NCI-H345 treated with DMSO at 0.1 percent for 48 hours (cell line): ENCODE results near the gene TBX6.

Experiments used
- DNase-seq: peaks from one replicate; lab custom pipeline; 2025; ENCODE audit not compliant: unreplicated experiment; lab: John Stamatoyannopoulos, UW

The TBX6 gene

DNA sequence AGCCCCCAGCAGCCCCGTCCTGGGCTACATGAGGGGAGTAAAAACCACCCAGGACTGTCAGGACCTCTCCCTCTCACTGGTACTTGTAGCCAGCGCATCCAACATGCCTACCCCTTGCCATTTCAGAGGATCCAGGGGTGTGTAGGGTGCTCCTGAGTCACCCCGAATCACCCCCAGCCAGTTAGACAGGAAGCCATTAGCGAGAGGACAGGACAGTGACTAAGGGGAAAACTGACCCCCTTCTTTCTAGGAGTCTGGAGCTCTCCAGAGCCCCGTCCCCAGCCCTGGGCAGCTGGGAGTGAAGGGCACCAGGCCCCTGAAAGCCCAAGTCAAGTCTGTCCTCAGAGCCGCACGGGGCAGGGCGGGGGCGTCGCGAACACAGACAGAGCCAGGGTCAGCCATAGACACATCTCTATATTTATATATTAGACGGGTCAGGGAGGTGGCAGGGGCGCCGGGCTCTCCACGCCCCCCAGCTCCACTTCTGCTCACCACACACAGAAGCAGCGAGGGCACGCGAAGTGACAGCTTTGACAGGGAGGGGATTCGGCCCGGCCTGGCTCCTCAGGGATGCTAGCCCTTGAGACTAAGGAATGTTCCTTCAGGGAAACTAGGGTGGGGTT is 22.1 kb upstream of the TBX6 start:
- no peak for DNase-seq

- DNase-seq, result no peak
These were observed 21.4 kb upstream of the TBX6 start, which contains the start of gene GDPD3 for GRCh38 chr16:30113031-30113710. GDPD3 (minus strand) TSS chr16:30113537; CDS start chr16:30113478, 59 bp downstream.

DNA sequence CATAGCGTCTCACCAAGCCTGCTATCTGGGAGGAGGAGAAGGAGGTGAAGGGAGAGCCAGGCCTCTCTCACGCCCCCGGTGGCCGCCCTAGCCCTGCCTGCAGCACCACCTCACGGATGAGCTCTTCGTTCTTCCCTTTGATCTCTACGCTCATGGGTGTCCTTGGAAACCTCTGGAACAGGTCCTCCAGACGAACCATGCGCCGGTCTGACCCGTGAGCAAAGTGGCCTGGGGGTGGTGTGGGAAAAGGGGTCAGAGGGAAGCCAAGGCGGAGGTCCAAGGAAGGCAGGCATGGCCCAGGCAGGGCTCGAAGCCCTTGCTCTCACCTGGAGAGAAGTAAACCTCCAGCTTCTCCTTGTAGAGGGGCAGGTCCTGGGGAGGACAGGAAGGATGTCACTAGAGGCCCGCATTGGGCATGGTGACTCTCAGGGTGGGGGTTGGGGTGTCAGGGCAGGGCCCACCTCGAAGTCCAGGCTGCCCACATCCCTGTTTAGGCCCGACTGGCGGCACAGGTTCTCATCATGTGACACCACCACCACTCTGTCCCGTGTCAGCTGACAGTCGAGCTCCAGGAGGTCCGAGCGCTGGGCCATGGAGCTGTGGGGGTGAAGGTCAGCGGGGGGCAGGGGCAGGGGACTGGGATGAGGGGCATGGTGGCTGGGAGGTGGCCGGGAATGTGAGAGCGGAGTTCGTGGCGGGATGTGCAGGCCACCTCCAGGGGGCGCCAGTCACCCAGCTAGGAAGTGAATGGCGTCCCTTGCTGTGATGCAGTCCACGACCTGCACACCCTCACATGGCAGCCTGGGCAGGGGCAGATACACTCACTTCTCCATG is 20.7 kb upstream of the TBX6 start:
- peak; percentile 11 for DNase-seq

- DNase-seq, result no peak
These were observed 18.9 kb upstream of the TBX6 start for GRCh38 chr16:30110661-30111060.

DNA sequence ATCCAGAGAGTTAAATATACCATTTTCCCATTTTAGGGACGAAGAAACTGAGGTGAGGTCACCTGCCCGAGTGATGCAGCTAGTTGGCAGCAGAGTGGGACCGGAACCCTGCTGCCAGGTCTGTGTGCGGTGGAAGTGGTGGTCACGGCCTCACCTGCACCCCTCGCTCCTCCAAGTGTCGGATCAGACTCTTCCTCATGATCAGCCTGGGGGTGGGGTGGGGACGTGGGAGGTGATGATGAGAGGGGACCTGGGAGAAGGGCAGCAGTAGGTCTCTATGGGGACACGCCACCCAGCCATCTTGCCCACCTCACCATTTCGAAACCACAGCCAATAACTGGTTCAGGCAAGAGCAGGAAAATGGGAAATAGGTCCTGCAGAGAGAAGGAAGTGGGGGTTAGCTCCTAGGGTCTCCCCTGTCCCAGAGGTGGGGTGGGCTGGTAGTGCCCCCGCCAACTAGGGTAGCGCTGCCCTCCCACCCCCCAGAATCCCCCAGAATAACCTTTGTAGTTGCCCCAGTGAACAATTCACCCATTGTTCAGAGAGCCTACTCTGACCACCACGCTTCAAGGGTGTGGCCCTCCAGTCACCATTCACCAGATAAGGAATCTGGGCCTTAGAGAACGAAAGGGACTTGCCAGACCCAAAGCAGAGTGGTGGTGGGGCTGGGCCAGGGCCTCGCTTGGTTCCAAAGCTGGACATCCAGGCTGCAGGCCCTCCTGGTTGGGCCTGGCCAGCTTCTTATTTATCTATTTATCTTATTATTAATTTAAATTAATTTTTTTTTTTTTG is 16.5 kb upstream of the TBX6 start:
- DNase-seq, result no peak

DNA sequence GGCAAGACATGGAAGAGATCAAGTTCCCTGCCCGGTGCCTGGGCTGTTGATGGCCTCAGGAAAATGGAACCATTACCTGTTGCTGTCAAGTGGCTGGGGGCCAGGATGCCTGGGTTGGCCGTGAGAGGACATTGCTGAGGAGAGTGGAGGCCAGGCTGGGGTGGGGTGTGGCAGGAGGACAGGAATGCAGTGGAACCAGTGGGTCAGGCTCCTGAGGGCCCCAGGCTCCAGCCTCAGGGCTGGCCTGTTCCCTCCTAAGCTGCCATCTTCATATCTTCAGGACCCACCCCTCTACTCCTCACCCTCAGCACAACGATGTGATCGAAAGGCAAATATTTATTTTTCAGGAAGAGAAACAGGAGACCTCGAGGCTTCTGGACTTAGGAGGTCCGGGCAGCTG is 12.8 kb upstream of the TBX6 start:
- no peak for DNase-seq

GRCh38 chr16:30104090-30104489 is 12.4 kb upstream of the TBX6 start:
- DNase-seq, result no peak

DNA sequence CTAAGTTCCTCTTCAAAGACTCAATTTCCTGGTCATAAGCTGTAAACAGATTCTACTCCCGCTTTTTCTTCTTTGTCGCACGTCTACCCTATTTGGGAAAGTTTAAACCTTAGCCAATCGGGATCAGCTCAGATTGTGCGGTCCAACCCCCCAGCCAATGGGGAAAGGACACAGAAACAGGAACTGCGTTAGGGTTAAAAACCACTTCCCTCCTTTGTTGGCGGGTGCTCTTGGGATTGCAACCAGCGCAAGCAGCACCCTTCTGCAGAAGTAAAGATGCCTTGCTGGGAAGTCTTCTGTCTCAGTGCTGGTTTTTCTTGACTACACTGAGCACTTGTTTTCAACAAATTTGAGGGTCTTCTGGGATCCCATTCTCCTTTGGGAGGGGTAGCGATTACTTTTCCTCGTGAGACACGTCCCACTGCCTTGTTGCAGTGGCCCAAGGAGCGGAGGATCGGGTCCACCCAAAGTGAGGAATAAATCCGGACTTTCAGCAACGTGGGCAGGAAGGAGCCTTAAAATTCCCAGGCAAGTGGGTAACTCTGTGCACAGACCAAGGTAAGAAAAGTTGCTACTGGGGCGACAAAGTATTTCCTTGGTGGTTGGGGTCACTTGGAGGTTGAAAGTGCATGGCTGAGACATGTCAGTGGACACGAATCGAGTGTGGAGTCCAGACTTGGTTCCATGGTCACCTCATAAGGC is 5.3 kb upstream of the TBX6 start:
- DNase-seq, result no peak

- DNase-seq, result peak; percentile 70
These were observed 4.6 kb upstream of the TBX6 start, which contains the start of gene YPEL3 for GRCh38 chr16:30096105-30096861. YPEL3 (minus strand) TSS chr16:30096213; CDS start chr16:30095482, 731 bp downstream.

GRCh38 chr16:30095166-30096078 is 3.7 kb upstream of the TBX6 start:
- DNase-seq, result no peak

- no peak for DNase-seq
These were observed 2.9 kb upstream of the TBX6 start for GRCh38 chr16:30094541-30095165.

DNA sequence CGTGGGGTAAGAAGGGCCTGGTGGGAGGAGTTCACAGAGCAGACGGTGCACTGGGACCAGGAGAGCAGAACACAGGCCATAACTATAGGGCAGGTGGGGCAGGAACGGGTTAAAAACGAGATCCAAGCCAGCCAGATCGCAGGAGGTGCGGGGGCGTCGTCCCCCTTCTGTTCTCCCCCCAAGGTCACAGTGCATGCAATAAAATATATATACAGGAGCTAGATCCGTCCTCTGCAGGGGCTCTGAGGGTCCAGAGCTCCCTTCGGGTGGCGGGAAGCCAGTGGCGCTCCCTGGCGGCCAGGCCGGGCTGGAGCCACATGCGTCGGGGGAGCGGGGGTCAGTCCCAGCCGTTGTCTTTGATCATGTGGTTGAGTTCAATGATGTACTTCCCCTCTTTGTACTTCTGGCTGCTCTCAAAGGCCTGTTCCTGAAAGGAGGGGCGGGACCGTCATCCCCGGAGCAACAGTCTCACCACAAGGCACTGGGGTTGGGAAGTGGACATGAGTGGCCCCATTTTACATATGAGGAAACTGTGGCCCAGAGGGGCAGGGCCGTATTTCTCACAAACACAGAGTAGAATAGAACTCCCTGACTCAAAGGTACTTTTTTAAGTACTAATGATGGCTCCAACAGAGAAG is 768 bp upstream of the TBX6 start:
- peak; percentile 18 for DNase-seq

GRCh38 chr16:30090610-30091331 is 953 bp downstream of the TBX6 start:
- DNase-seq, result no peak

- DNase-seq, result no peak
These were observed 2.7 kb downstream of the TBX6 start for GRCh38 chr16:30088832-30089624.

- DNase-seq, result no peak
These were observed 3.4 kb downstream of the TBX6 start for GRCh38 chr16:30088237-30088831.
